Measurements from ENCODE around the gene CTSK. TPM values are rescaled to one million over a fixed set of nuclear protein-coding genes. Genes with fewer than 3 reads are reported as not detected.
"Not testable (repeated sequence)": the region's sequence is repeated elsewhere in the genome, so short reads cannot be mapped to it uniquely, and the experiment has no call there.

CTSK gene
- total RNA-seq, 1 experiment from 2014 or later: 2.7 TPM

GRCh38 chr1:150772326-150772725 lies 35.7 kb downstream of the CTSK start:
- no peak overlapping the region for H3K4me3 Mint-ChIP-seq (ENCODE audit: unreplicated experiment)
- no peaks in the 10 kb centered on the region for H3K36me3 Mint-ChIP-seq (ENCODE audit: insufficient read depth, unreplicated experiment)
- no peaks in the 10 kb centered on the region for H3K27me3 Mint-ChIP-seq (ENCODE audit: insufficient read depth, unreplicated experiment)
- Histone ChIP-seq H3K9me3 (no peaks in the 10 kb centered on the region; the same call in 1 of the 2 replicates), H3K4me3 (ENCODE audit: low read depth, low read length) (no peak overlapping the region), H3K27me3 (replicated peaks; ENCODE audit: control insufficient read depth, insufficient read depth, low read length) (no peaks in the 10 kb centered on the region), H3K36me3 (ENCODE audit: control insufficient read depth, insufficient read depth, low read length) (no peaks in the 10 kb centered on the region), H3K4me1 (no peaks in the 10 kb centered on the region)
- BruUV-seq (replicated peaks): no TSS peak
- TF ChIP-seq, protein P1, sequence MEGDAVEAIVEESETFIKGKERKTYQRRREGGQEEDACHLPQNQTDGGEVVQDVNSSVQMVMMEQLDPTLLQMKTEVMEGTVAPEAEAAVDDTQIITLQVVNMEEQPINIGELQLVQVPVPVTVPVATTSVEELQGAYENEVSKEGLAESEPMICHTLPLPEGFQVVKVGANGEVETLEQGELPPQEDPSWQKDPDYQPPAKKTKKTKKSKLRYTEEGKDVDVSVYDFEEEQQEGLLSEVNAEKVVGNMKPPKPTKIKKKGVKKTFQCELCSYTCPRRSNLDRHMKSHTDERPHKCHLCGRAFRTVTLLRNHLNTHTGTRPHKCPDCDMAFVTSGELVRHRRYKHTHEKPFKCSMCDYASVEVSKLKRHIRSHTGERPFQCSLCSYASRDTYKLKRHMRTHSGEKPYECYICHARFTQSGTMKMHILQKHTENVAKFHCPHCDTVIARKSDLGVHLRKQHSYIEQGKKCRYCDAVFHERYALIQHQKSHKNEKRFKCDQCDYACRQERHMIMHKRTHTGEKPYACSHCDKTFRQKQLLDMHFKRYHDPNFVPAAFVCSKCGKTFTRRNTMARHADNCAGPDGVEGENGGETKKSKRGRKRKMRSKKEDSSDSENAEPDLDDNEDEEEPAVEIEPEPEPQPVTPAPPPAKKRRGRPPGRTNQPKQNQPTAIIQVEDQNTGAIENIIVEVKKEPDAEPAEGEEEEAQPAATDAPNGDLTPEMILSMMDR (IDR thresholded peaks at IDR 0.05; ENCODE audit: insufficient read depth in 1 of 2, low read depth in 1 of 2, low read length in 1 of 2, severe bottlenecking in 1 of 2, unreplicated experiment in 1 of 2): no peak
- H3K27ac Mint-ChIP-seq (ENCODE audit: unreplicated experiment): no peak overlapping the region
- DNase-seq: no peak
- intact Hi-C loops (cut with micrococcal nuclease; ENCODE audit: unreplicated experiment): no loop called here
- no peaks in the 10 kb centered on the region for H3K4me1 Mint-ChIP-seq (ENCODE audit: low read depth, unreplicated experiment)
- ChIA-PET POLR2A (no interaction called here), CTCF (no interaction called here)
- no peaks in the 10 kb centered on the region for H3K9me3 Mint-ChIP-seq (ENCODE audit: unreplicated experiment)

DNA sequence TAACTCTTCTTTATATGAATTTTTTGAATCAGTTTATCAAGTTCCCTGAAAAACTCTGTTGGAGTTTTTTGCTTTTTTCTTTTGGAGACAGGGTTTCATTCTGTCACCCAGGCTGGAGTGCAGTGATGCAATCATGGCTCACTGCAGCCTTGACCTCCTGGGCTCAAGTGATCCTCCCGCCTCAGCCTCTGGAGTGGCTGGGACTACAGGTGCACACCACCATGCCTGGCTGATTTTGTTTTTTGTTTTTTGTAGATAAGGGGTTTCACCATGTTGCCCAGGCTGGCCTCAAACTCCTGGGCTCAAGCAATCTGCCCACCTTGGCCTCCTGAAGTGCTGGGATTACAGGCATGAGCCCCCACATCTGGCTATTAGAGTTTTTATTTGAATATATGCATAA lies 40.4 kb downstream of the CTSK start:
- DNase-seq; BruUV-seq (replicated peaks); POLR2A ChIA-PET; H3K27me3 Mint-ChIP-seq (ENCODE audit: insufficient read depth, unreplicated experiment); H3K4me3 ChIP-seq (ENCODE audit: low read depth, low read length); H3K9me3 Mint-ChIP-seq (ENCODE audit: unreplicated experiment); H3K4me3 Mint-ChIP-seq (ENCODE audit: unreplicated experiment); H3K36me3 ChIP-seq (ENCODE audit: control insufficient read depth, insufficient read depth, low read length); H3K4me1 Mint-ChIP-seq (ENCODE audit: low read depth, unreplicated experiment); H3K4me1 ChIP-seq; H3K27me3 ChIP-seq (replicated peaks; ENCODE audit: control insufficient read depth, insufficient read depth, low read length); H3K27ac Mint-ChIP-seq (ENCODE audit: unreplicated experiment); CTCF ChIA-PET; H3K9me3 ChIP-seq; H3K36me3 Mint-ChIP-seq (ENCODE audit: insufficient read depth, unreplicated experiment): not testable (repeated sequence)
- intact Hi-C loops (cut with micrococcal nuclease; ENCODE audit: unreplicated experiment): loop anchor here (10.0 kb wide), 1 partner anchor 53 kb away; no protein-coding TSS in a partner anchor

DNA sequence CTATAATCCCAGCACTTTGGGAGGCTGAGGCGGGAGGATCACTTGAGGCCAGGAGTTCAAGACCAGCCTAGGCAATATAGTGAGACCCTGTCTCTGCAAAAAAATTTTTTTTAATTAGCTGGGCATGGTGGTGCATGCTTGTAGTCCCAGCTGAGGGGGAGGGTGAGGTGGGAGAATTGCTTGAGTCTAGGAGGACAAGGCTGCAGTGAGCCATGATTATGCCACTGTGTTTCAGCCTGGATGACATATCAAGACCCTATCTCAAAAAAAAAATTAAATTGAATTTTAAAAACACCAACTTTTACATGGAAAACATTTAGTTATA lies 42.1 kb downstream of the CTSK start:
- DNase-seq; H3K27me3 ChIP-seq (replicated peaks; ENCODE audit: control insufficient read depth, insufficient read depth, low read length); H3K27me3 Mint-ChIP-seq (ENCODE audit: insufficient read depth, unreplicated experiment); H3K4me3 ChIP-seq (ENCODE audit: low read depth, low read length); H3K4me3 Mint-ChIP-seq (ENCODE audit: unreplicated experiment); H3K9me3 ChIP-seq; H3K9me3 Mint-ChIP-seq (ENCODE audit: unreplicated experiment); H3K4me1 Mint-ChIP-seq (ENCODE audit: low read depth, unreplicated experiment); H3K36me3 Mint-ChIP-seq (ENCODE audit: insufficient read depth, unreplicated experiment); H3K36me3 ChIP-seq (ENCODE audit: control insufficient read depth, insufficient read depth, low read length); BruUV-seq (replicated peaks); H3K4me1 ChIP-seq; H3K27ac Mint-ChIP-seq (ENCODE audit: unreplicated experiment); POLR2A ChIA-PET: not testable (repeated sequence)
- CTCF ChIA-PET: interaction anchor here (0.7 kb wide), 1 partner anchor 74 kb away, joined by 3 read pairs; no protein-coding TSS in a partner anchor
- intact Hi-C loops (cut with micrococcal nuclease; ENCODE audit: unreplicated experiment): loop anchor here (10.0 kb wide), 1 partner anchor 51 kb away; no protein-coding TSS in a partner anchor

DNA sequence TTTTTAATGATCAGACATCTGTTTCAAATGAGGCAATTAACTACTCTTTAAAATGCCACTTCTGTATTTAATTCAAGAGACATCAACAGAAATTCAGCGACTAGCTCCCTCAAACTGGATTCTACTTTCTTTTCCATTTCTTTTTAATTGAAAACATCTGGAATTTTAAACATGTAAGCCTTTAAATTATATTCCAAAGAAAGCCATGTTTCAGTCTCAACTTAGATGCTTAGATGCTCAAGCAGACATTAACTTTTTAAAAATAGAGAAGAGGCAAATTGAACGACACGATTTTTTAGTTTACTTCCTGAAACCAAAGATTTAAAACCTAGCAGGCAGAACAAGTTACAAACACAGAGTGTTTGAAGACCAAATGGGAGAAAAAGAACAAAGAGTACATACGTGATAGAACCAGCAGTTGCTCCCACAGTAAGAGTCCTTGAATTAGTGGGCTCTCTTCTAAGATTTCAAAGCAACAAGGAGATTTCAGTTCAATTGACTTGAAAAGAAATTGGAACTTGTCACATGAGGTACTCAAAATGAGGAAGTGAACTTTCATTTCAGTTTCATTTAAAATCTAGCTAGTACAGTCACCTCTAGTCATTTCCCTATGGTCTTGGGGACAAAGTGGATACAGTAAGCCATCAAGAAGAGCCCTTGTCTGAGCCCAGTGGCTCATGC lies 42.6 kb downstream of the CTSK start, which contains the start of gene CTSS:
Gene CTSS (minus strand): TSS at position 483 of the 681 bp plus-strand sequence. CDS start 1,015 bp downstream, outside the sequence.
- no peaks in the 10 kb centered on the region for H3K4me1 Mint-ChIP-seq (ENCODE audit: low read depth, unreplicated experiment)
- POLR2A ChIA-PET: no interaction called here
- no TSS peak for BruUV-seq (replicated peaks)
- H3K4me1 ChIP-seq: no peaks in the 10 kb centered on the region
- TF ChIP-seq, protein P1 (IDR thresholded peaks at IDR 0.05; ENCODE audit: insufficient read depth in 1 of 2, low read depth in 1 of 2, low read length in 1 of 2, severe bottlenecking in 1 of 2, unreplicated experiment in 1 of 2): no peak
- H3K36me3 ChIP-seq (ENCODE audit: control insufficient read depth, insufficient read depth, low read length): no peaks in the 10 kb centered on the region
- H3K27me3 ChIP-seq (replicated peaks; ENCODE audit: control insufficient read depth, insufficient read depth, low read length): no peaks in the 10 kb centered on the region
- intact Hi-C loops (cut with micrococcal nuclease; ENCODE audit: unreplicated experiment): loop anchor here (10.0 kb wide), 1 partner anchor 51 kb away; no protein-coding TSS in a partner anchor
- CTCF ChIA-PET: interaction anchor here (0.7 kb wide), 1 partner anchor 74 kb away, joined by 3 read pairs; no protein-coding TSS in a partner anchor
- peak within 1 kb of the TSS; percentile 5 for H3K4me3 Mint-ChIP-seq (ENCODE audit: unreplicated experiment)
- H3K27ac Mint-ChIP-seq (ENCODE audit: unreplicated experiment): no peak within 1 kb of the TSS
- H3K27me3 Mint-ChIP-seq (ENCODE audit: insufficient read depth, unreplicated experiment): no peaks in the 10 kb centered on the region
- H3K9me3 Mint-ChIP-seq (ENCODE audit: unreplicated experiment): no peaks in the 10 kb centered on the region
- no peak within 1 kb of the TSS for H3K4me3 ChIP-seq (ENCODE audit: low read depth, low read length)
- no peaks in the 10 kb centered on the region; the same call in 1 of the 2 replicates for H3K9me3 ChIP-seq
- no peaks in the 10 kb centered on the region for H3K36me3 Mint-ChIP-seq (ENCODE audit: insufficient read depth, unreplicated experiment)
- no peak for DNase-seq

Data from Caco-2 (cell line).